Measurements from ENCODE around the gene UTP4.

Gene UTP4

GRCh38 chr16:69180011-69180338 lies 47.5 kb downstream of the UTP4 start:
- DNase-seq: no peak

DNA sequence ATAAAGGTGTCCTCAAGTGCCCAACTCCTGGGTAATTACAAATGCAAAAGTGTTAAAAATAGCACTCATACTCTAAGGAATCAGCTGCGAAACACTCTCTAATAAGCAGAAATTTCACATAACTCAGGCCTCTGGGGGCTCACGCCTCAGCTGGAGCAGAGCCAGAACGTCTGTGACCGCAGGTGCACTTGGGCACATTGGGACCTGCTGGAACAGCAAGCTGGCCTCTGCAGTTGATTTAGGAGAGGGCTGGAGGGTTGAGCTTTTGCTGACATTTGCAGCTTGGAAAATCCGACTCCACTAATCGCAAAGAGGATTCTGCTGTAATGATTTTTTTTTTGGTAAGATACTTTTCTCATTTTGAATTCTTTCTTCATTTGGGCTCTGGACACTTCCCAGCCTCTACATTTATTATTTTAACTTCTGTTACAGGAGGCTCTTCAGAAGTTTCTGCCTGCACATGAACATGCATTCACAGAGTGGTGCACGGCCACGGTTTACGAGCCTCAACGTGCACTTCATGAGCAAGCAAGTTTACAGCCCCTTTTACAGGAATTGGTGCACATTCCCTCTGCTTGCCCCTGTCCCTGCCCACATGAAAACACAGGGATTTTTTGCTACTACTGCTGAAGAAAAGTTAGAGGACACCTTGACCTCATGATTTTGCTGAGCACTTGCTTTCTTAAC lies 50.4 kb downstream of the UTP4 start:
- DNase-seq: no peak

- DNase-seq: peak; percentile 67
Observed at GRCh38 chr16:69186642-69187445, 54.4 kb downstream of the UTP4 start, which contains the start of gene SNTB2. TSS of gene SNTB2 (plus strand) at chr16:69187164. CDS start at chr16:69187167, 3 bp downstream.

- no peak for DNase-seq
Observed at GRCh38 chr16:69187446-69188235, 55.2 kb downstream of the UTP4 start.

GRCh38 chr16:69188236-69188549 lies 55.7 kb downstream of the UTP4 start:
- DNase-seq: no peak

DNA sequence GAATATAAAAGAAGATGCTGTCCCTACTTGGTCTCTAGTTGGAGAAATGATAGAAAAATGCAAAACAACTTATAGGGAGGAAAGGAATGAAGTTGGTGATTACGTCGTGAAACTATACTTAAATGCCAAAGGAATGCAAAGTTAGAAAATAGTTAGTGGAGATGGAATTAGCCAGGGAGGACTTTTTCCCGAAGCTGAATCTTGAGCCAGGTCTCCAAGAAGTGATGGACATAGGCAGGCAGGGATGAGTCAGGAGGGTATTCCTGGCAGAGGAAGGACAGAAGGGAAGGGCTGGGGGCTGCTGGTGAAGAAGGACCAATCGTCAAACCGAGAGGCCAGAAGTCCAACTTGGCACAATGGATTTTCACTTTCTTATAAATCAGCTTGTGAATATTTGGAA lies 56.3 kb downstream of the UTP4 start:
- DNase-seq: no peak

GRCh38 chr16:69190046-69190588 lies 57.7 kb downstream of the UTP4 start:
- DNase-seq: no peak

GRCh38 chr16:69190598-69190997 lies 58.1 kb downstream of the UTP4 start:
- no peak for DNase-seq

GRCh38 chr16:69191136-69191535 lies 58.7 kb downstream of the UTP4 start:
- DNase-seq: no peak

GRCh38 chr16:69193855-69194254 lies 61.4 kb downstream of the UTP4 start:
- no peak for DNase-seq

GRCh38 chr16:69194488-69194887 lies 62.0 kb downstream of the UTP4 start:
- DNase-seq: no peak

DNA sequence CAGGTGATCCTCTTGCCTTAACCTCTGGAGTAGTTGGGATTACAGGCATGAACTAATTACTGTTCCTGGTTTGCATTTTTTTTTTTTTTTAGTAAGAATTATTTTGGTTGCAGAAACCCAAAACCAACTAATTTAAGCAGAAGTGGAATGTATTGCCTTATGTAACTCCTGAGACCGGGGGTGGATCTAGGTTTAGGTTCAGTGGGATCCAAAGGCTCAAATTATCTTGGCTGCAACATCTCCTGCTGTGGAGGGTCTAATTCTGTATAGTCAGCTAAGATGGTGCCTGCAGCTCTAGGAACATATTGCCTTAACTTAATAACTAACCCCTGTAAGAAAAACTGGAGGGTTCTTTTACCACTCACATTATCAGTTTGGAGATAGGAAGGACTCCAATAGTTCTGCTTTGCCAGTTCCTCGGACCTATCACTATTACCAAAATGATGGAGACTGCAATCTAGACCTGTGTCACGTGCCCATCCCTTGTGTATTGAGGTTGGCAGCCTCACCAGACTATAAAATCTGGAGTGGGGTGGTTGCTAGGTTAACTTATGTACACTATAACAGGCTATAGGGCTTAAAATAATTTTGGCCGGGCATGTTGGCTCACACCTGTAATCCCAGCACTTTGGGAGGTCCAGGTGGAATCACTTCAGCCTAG lies 63.0 kb downstream of the UTP4 start:
- no peak for DNase-seq

- no peak for DNase-seq
Observed at GRCh38 chr16:69197573-69197972, 65.1 kb downstream of the UTP4 start.

GRCh38 chr16:69199382-69199781 lies 66.9 kb downstream of the UTP4 start:
- DNase-seq: no peak

- DNase-seq: no peak
Observed at GRCh38 chr16:69201291-69201690, 68.8 kb downstream of the UTP4 start.

GRCh38 chr16:69201787-69202186 lies 69.3 kb downstream of the UTP4 start:
- no peak for DNase-seq

GRCh38 chr16:69204172-69204571 lies 71.7 kb downstream of the UTP4 start:
- no peak for DNase-seq

DNA sequence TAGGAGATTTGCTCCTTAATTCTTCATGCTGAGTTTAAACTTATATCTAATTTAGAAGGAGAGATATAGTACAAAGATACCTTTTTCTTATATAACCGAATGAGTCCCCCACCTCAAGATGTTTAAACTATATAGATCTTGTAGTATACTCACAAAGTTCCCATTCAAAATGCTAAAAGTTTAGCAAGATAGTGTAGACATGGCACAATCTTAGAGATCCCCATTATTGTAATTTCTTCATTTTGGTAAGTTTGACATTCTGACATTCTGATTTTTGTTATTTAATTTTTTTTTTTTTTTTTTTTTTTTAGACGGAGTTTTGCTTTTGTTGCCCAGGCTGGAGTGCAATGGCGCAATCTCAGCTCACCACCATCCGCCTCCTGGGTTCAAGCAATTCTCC lies 77.3 kb downstream of the UTP4 start:
- DNase-seq: no peak

DNA sequence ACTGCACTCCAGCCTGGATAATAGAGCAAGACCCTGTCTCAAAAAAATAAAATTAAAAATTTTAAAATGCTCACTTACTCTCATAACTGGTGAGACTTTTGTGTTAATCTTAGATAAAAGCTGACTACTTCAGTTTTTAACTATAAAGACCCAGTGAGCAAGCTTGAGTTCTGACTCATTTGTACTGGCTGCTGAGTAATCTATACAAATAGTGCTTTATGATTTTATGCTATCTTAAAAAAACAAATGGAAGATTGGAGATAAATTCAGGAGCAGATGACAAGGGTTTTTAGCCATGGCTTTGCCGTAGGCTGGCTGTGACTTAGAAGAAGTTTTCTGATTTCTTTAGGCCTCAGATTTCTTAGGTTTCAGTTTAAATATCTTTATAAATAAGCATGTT lies 85.0 kb downstream of the UTP4 start:
- DNase-seq: no peak

All from NCI-H2107 (cell line).